ENCODE data around the gene PLA2G4E. TPM values are rescaled to one million over a fixed set of nuclear protein-coding genes. Genes with fewer than 3 reads are reported as not detected.

The PLA2G4E gene
- polyA plus RNA-seq, 1 donor (not counting 4 experiments of a cell fraction or from before 2014, with no cell fraction given), result 3.5 TPM

GRCh38 chr15:41955100-41955499, 65.7 kb downstream of the PLA2G4E start:
- Histone ChIP-seq H3K27me3 (ENCODE audit: control insufficient read depth, extremely low read depth, insufficient read depth, low read length) (no peaks in the 10 kb centered on the region), H3K4me3 (ENCODE audit: control insufficient read depth in 2 of 3, extremely low read depth in 1 of 3, insufficient read depth in 2 of 3, low read depth in 1 of 3, low read length in 3 of 3) (no peak overlapping the region), H2AFZ (ENCODE audit: control insufficient read depth, low read length) (no peak overlapping the region), H3K9ac (ENCODE audit: control insufficient read depth, extremely low read depth, insufficient read depth, low read length) (no peak overlapping the region), H4K20me1 (ENCODE audit: control insufficient read depth, extremely low read depth, insufficient read depth, low read length) (peaks cover 7% of the 10 kb centered on the region), H3K79me2 (ENCODE audit: control insufficient read depth, insufficient read depth, low read length) (peaks cover 68% of the 10 kb centered on the region), H3K9me3 (ENCODE audit: control insufficient read depth, low read depth, low read length) (no peaks in the 10 kb centered on the region), H3K9me1 (ENCODE audit: control insufficient read depth, extremely low read depth, insufficient read depth, low read length) (no peaks in the 10 kb centered on the region), H3K4me1 (ENCODE audit: control insufficient read depth, extremely low read depth, insufficient read depth, low read length) (no peaks in the 10 kb centered on the region), H3K27ac (ENCODE audit: control insufficient read depth, insufficient read depth, low read length) (no peak overlapping the region), H3K4me2 (ENCODE audit: control insufficient read depth, extremely low read depth, insufficient read depth, low read depth, low read length) (no peak overlapping the region), H3K36me3 (ENCODE audit: control insufficient read depth in 2 of 2, extremely low read depth in 1 of 2, insufficient read depth in 2 of 2, low read length in 2 of 2) (peaks cover 16 to 33% of the 10 kb centered on the region in 2 experiments)
- TF ChIP-seq CTCF (optimal IDR thresholded peaks at IDR 0.05 in 1 of 3, IDR thresholded peaks at IDR 0.05 in 1 of 3, conservative IDR thresholded peaks at IDR 0.05 in 1 of 3; ENCODE audit: extremely low read depth in 1 of 3, insufficient read depth in 2 of 3, low read length in 3 of 3), result no peak
- TF ChIP-seq EZH2 (IDR thresholded peaks at IDR 0.05; ENCODE audit: low read length), result no peak
- DNase-seq (ENCODE audit: low read depth, low spot score), result no peak
- dilution Hi-C loops (cut with MboI; ENCODE audit: extremely low pct_ligation_motif_present, low sequenced_read_pairs), result no loop called here
- no peak for FAIRE-seq

GRCh38 chr15:41954036-41954435, 66.8 kb downstream of the PLA2G4E start:
- peaks cover 16 to 28% of the 10 kb centered on the region in 2 experiments for H3K36me3 ChIP-seq (ENCODE audit: control insufficient read depth in 2 of 2, extremely low read depth in 1 of 2, insufficient read depth in 2 of 2, low read length in 2 of 2)
- TF ChIP-seq EZH2 (IDR thresholded peaks at IDR 0.05; ENCODE audit: low read length), result no peak
- no peak for TF ChIP-seq CTCF (optimal IDR thresholded peaks at IDR 0.05 in 1 of 3, IDR thresholded peaks at IDR 0.05 in 1 of 3, conservative IDR thresholded peaks at IDR 0.05 in 1 of 3; ENCODE audit: extremely low read depth in 1 of 3, insufficient read depth in 2 of 3, low read length in 3 of 3)
- no peak overlapping the region for H3K27ac ChIP-seq (ENCODE audit: control insufficient read depth, insufficient read depth, low read length)
- H3K79me2 ChIP-seq (ENCODE audit: control insufficient read depth, insufficient read depth, low read length), result peaks cover 62% of the 10 kb centered on the region
- peaks cover 7% of the 10 kb centered on the region for H4K20me1 ChIP-seq (ENCODE audit: control insufficient read depth, extremely low read depth, insufficient read depth, low read length)
- H3K27me3 ChIP-seq (ENCODE audit: control insufficient read depth, extremely low read depth, insufficient read depth, low read length), result no peaks in the 10 kb centered on the region
- no peak overlapping the region for H3K9ac ChIP-seq (ENCODE audit: control insufficient read depth, extremely low read depth, insufficient read depth, low read length)
- dilution Hi-C loops (cut with MboI; ENCODE audit: extremely low pct_ligation_motif_present, low sequenced_read_pairs), result no loop called here
- H3K4me3 ChIP-seq (ENCODE audit: control insufficient read depth in 2 of 3, extremely low read depth in 1 of 3, insufficient read depth in 2 of 3, low read depth in 1 of 3, low read length in 3 of 3), result no peak overlapping the region
- no peaks in the 10 kb centered on the region for H3K4me1 ChIP-seq (ENCODE audit: control insufficient read depth, extremely low read depth, insufficient read depth, low read length)
- no peak overlapping the region for H2AFZ ChIP-seq (ENCODE audit: control insufficient read depth, low read length)
- DNase-seq (ENCODE audit: low read depth, low spot score), result no peak
- H3K9me3 ChIP-seq (ENCODE audit: control insufficient read depth, low read depth, low read length), result no peaks in the 10 kb centered on the region
- no peak overlapping the region for H3K4me2 ChIP-seq (ENCODE audit: control insufficient read depth, extremely low read depth, insufficient read depth, low read depth, low read length)
- no peak for FAIRE-seq
- no peaks in the 10 kb centered on the region for H3K9me1 ChIP-seq (ENCODE audit: control insufficient read depth, extremely low read depth, insufficient read depth, low read length)

Measured in keratinocyte (primary cell).